GM12878 (cell line): ENCODE measurements around the gene S100A6. TPM values are rescaled to one million over a fixed set of nuclear protein-coding genes. Genes with fewer than 3 reads are reported as not detected.
A peak's percentile ranks its signal among the peaks of the same experiment; 100 is the strongest.

Experiments
- ASH2L ChIP-seq: fragments of 300-600, 200-600 bp; sonication (generic); IDR thresholded peaks from 2 replicates; pipeline ENCODE4 v1.6.1; 2017; ENCODE audit warnings: low read depth, mild to moderate bottlenecking, borderline replicate concordance
- CREB1 ChIP-seq: IDR thresholded peaks from 2 replicates; pipeline ENCODE4 v1.6.1; 2012; ENCODE audit warnings: low read depth, mild to moderate bottlenecking, inconsistent platforms
- IRF3 ChIP-seq: fragments of 450-650 bp; IDR thresholded peaks from 2 replicates; pipeline ENCODE4 v1.6.1; 2014; ENCODE audit warnings: mild to moderate bottlenecking
- KAT2A ChIP-seq: conservative IDR thresholded peaks from 2 replicates; pipeline ENCODE4 v1.6.1; 2011; ENCODE audit warnings: low read depth, low read length; ENCODE audit not compliant: control insufficient read depth
- MEF2B ChIP-seq: fragments of 450-650 bp; IDR thresholded peaks from 2 replicates; pipeline ENCODE4 v1.6.1; 2018; ENCODE audit warnings: mild to moderate bottlenecking, moderate library complexity; ENCODE audit not compliant: partially characterized antibody, poor library complexity, severe bottlenecking
- NFYA ChIP-seq: IDR thresholded peaks from 2 replicates; pipeline ENCODE4 v1.6.1; 2011; ENCODE audit warnings: low read depth, mild to moderate bottlenecking, low read length, improper control_type of control experiment, borderline replicate concordance
- PKNOX1 ChIP-seq: fragments of 450-650 bp; IDR thresholded peaks from 2 replicates; pipeline ENCODE4 v1.6.1; 2016; ENCODE audit warnings: mild to moderate bottlenecking
- RAD21 ChIP-seq: IDR thresholded peaks from 2 replicates; pipeline ENCODE4 v1.6.1; 2011; ENCODE audit warnings: mild to moderate bottlenecking, low read depth, low read length, moderate library complexity; ENCODE audit not compliant: insufficient read depth
- RB1 ChIP-seq: fragments of 450-650 bp; formaldehyde crosslinking; IDR thresholded peaks from 2 replicates; pipeline ENCODE4 v1.6.1; 2017; ENCODE audit warnings: mild to moderate bottlenecking, borderline replicate concordance
- RELB ChIP-seq: fragments of 450-650 bp; IDR thresholded peaks from 2 replicates; pipeline ENCODE4 v1.6.1; 2017; ENCODE audit warnings: low read depth, mild to moderate bottlenecking, moderate library complexity
- SUZ12 ChIP-seq: fragments of 200-600 bp; sonication (generic); IDR thresholded peaks from one replicate; pipeline ENCODE4 v1.6.1; 2018; ENCODE audit warnings: antibody characterized with exemption, mild to moderate bottlenecking; ENCODE audit not compliant: unreplicated experiment
- TARDBP ChIP-seq: IDR thresholded peaks from 2 replicates; pipeline ENCODE4 v1.6.1; 2016; ENCODE audit warnings: borderline replicate concordance
- TBL1XR1 ChIP-seq: IDR thresholded peaks from 2 replicates; pipeline ENCODE4 v1.6.1; 2012; ENCODE audit warnings: low read depth, low read length, improper control_type of control experiment
- ZNF24 ChIP-seq: fragments of 450-650 bp; IDR thresholded peaks from 2 replicates; pipeline ENCODE4 v1.6.1; 2017; ENCODE audit warnings: antibody characterized with exemption, mild to moderate bottlenecking
- polyA plus RNA-seq, 11 experiments: library from polyadenylated mRNA; depleted of rRNA in 4 of 11; unstranded in 6 of 11; stranded (reverse) in 5 of 11; fragments of >200 nt; fragmentation: Nextera tagmentation in 4 of 11; fragmentation: Illumina TruSeq in 1 of 11; extraction: Ambion mirVana in 4 of 11; extraction: Trizol in 1 of 11; gene quantifications; 1 replicate in 1 of 11; 2 replicates in 10 of 11; pipeline versions ENCODE4 v1.2.1 to v1.2.3, GENCODE V29; 2011 to 2016; ENCODE audit warnings: inconsistent platforms in 2 of 11, missing spikeins in 2 of 11, low read depth in 1 of 11
- total RNA-seq, 4 experiments: library from RNA; depleted of rRNA in 3 of 4; stranded (reverse); fragments of >200 nt in 3 of 4; fragmentation: Illumina TruSeq in 1 of 4; extraction: Trizol in 1 of 4; gene quantifications; 2 replicates each; pipeline versions ENCODE4 v1.2.1 to v1.2.3, GENCODE V29; 2013 to 2021
- TF ChIP-seq, protein P1 (sequence below): IDR thresholded peaks from 2 replicates; pipeline ENCODE4 v1.6.1; 2012; ENCODE audit warnings: low read length, inconsistent platforms
- TF ChIP-seq, protein P2 (sequence below): fragments of 450-650 bp; IDR thresholded peaks from 2 replicates; pipeline ENCODE4 v1.6.1; 2018; ENCODE audit warnings: borderline replicate concordance, mild to moderate bottlenecking; ENCODE audit not compliant: partially characterized antibody
- TF ChIP-seq, protein P3 (sequence below): fragments of 450-650 bp; IDR thresholded peaks from 2 replicates; pipeline ENCODE4 v1.6.1; 2016; ENCODE audit warnings: mild to moderate bottlenecking, moderate library complexity, borderline replicate concordance

Gene S100A6
- total and polyA plus RNA-seq, 10 of the 15 experiments (the other 5 are each of a cell fraction or from before 2014, with no cell fraction given), result 7.2 to 121 (median 45.7) TPM

- TF ChIP-seq, protein P1, sequence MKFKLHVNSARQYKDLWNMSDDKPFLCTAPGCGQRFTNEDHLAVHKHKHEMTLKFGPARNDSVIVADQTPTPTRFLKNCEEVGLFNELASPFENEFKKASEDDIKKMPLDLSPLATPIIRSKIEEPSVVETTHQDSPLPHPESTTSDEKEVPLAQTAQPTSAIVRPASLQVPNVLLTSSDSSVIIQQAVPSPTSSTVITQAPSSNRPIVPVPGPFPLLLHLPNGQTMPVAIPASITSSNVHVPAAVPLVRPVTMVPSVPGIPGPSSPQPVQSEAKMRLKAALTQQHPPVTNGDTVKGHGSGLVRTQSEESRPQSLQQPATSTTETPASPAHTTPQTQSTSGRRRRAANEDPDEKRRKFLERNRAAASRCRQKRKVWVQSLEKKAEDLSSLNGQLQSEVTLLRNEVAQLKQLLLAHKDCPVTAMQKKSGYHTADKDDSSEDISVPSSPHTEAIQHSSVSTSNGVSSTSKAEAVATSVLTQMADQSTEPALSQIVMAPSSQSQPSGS, result no peak
- peak; percentile 48 for TF ChIP-seq MEF2B
- peak; percentile 51; the same call in 1 of the 2 replicates for TF ChIP-seq RB1
- TF ChIP-seq, protein P2, sequence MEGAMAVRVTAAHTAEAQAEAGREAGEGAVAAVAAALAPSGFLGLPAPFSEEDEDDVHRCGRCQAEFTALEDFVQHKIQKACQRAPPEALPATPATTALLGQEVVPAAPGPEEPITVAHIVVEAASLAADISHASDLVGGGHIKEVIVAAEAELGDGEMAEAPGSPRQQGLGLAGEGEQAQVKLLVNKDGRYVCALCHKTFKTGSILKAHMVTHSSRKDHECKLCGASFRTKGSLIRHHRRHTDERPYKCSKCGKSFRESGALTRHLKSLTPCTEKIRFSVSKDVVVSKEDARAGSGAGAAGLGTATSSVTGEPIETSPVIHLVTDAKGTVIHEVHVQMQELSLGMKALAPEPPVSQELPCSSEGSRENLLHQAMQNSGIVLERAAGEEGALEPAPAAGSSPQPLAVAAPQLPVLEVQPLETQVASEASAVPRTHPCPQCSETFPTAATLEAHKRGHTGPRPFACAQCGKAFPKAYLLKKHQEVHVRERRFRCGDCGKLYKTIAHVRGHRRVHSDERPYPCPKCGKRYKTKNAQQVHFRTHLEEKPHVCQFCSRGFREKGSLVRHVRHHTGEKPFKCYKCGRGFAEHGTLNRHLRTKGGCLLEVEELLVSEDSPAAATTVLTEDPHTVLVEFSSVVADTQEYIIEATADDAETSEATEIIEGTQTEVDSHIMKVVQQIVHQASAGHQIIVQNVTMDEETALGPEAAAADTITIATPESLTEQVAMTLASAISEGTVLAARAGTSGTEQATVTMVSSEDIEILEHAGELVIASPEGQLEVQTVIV, result no peak
- 0 out of 2 replicates have a peak, but pooled peaks have one; percentile 48 for TF ChIP-seq CREB1
- TF ChIP-seq, protein P3, sequence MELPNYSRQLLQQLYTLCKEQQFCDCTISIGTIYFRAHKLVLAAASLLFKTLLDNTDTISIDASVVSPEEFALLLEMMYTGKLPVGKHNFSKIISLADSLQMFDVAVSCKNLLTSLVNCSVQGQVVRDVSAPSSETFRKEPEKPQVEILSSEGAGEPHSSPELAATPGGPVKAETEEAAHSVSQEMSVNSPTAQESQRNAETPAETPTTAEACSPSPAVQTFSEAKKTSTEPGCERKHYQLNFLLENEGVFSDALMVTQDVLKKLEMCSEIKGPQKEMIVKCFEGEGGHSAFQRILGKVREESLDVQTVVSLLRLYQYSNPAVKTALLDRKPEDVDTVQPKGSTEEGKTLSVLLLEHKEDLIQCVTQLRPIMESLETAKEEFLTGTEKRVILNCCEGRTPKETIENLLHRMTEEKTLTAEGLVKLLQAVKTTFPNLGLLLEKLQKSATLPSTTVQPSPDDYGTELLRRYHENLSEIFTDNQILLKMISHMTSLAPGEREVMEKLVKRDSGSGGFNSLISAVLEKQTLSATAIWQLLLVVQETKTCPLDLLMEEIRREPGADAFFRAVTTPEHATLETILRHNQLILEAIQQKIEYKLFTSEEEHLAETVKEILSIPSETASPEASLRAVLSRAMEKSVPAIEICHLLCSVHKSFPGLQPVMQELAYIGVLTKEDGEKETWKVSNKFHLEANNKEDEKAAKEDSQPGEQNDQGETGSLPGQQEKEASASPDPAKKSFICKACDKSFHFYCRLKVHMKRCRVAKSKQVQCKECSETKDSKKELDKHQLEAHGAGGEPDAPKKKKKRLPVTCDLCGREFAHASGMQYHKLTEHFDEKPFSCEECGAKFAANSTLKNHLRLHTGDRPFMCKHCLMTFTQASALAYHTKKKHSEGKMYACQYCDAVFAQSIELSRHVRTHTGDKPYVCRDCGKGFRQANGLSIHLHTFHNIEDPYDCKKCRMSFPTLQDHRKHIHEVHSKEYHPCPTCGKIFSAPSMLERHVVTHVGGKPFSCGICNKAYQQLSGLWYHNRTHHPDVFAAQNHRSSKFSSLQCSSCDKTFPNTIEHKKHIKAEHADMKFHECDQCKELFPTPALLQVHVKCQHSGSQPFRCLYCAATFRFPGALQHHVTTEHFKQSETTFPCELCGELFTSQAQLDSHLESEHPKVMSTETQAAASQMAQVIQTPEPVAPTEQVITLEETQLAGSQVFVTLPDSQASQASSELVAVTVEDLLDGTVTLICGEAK, result no peak
- TF ChIP-seq TBL1XR1, result no peak
- TF ChIP-seq SUZ12, result no peak
- no peak for TF ChIP-seq IRF3
- TF ChIP-seq RELB, result peak; percentile 51; the same call in 1 of the 2 replicates
- TF ChIP-seq ASH2L, result no peak
- no peak for TF ChIP-seq ZNF24
- peak; percentile 20; the same call in 1 of the 2 replicates for TF ChIP-seq PKNOX1
- no peak for TF ChIP-seq NFYA
- no peak for TF ChIP-seq KAT2A
- peak; percentile 90 for TF ChIP-seq RAD21
- no peak for TF ChIP-seq TARDBP
These were observed 32.7 kb upstream of the S100A6 start (continued) for GRCh38 chr1:153568367-153569099.
